ENCODE measurements around the gene CRYGN. TPM values are rescaled to one million over a fixed set of nuclear protein-coding genes. Genes with fewer than 3 reads are reported as not detected.
A peak's percentile ranks its signal among the peaks of the same experiment; 100 is the strongest.

Gene CRYGN
- total RNA-seq, 1 donor from 2014 or later, result 0.41 TPM

- Histone ChIP-seq H3K4me1 (no peaks in the 10 kb centered on the region), H3K9me3 (replicated peaks) (no peaks in the 10 kb centered on the region), H3K27ac (replicated peaks) (no peak overlapping the region), H3K4me3 (no peak overlapping the region), H3K36me3 (no peaks in the 10 kb centered on the region), H3K27me3 (ENCODE audit: low read depth) (peaks cover 30% of the 10 kb centered on the region)
- intact Hi-C loops (cut with micrococcal nuclease), result no loop called here
- TF ChIP-seq CTCF (IDR thresholded peaks at IDR 0.05; ENCODE audit: borderline replicate concordance), result no peak
- DNase-seq, result no peak
Measured at GRCh38 chr7:151395036-151395367, 44.9 kb downstream of the CRYGN start.

DNA sequence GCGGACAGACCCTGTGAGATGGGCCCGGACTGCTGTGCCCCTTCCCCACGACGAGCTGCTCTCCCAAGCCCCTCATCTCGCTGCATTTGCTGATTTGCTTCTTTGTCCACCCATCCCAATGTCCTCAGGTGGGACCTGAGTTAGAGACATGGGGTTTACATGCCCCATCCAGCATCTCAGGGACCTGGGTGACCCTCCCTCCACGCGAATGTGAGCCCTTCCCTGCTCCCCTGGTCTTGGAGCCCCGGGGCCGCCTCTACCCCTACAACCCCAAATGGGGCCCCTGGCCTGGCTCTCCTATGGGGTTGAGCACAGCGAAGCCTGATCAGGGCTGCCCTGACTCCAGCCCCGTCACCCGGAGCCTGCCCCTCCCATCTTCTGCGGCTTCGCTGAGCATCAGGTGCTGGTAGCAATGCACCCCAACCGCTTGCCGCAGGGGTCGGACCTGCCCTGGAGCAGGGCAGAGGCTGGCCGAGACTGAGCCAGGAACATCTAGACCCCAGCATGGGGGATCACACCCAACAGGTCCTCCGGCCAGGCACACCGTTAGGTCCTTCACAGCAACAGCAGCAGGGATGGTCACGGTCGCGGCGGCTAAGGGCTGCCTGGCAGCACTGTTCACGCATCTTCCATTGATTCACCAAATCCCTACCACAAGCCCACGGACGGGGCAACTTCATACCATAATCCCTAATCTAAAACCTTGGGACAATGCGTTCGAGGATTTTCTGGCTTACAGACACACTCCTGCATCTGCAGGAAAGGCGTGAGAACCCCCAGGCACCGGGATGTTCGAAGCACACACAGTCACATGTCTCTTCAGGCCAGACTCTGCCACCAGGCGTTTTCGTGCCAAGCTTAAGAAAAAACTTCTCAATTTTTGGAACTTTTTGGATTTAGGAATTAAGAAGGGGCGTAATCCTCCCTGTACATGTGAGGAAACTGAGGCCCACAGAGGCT, 45.6 kb downstream of the CRYGN start:
- Histone ChIP-seq H3K4me3 (no peak overlapping the region), H3K27me3 (ENCODE audit: low read depth) (peaks cover 26% of the 10 kb centered on the region), H3K27ac (replicated peaks) (no peak overlapping the region), H3K9me3 (replicated peaks) (no peaks in the 10 kb centered on the region), H3K4me1 (no peaks in the 10 kb centered on the region), H3K36me3 (no peaks in the 10 kb centered on the region)
- intact Hi-C loops (cut with micrococcal nuclease), result no loop called here
- no peak for DNase-seq
- no peak for TF ChIP-seq CTCF (IDR thresholded peaks at IDR 0.05; ENCODE audit: borderline replicate concordance)

GRCh38 chr7:151393031-151393977, 46.6 kb downstream of the CRYGN start:
- Histone ChIP-seq H3K9me3 (replicated peaks) (no peaks in the 10 kb centered on the region), H3K27me3 (ENCODE audit: low read depth) (peaks cover 26% of the 10 kb centered on the region), H3K4me1 (no peaks in the 10 kb centered on the region), H3K27ac (replicated peaks) (no peak overlapping the region), H3K4me3 (no peak overlapping the region), H3K36me3 (no peaks in the 10 kb centered on the region)
- DNase-seq, result peak; percentile 2
- intact Hi-C loops (cut with micrococcal nuclease), result no loop called here
- TF ChIP-seq CTCF (IDR thresholded peaks at IDR 0.05; ENCODE audit: borderline replicate concordance), result no peak

- Histone ChIP-seq H3K36me3 (no peaks in the 10 kb centered on the region), H3K27me3 (ENCODE audit: low read depth) (peaks cover 26% of the 10 kb centered on the region), H3K4me3 (no peak overlapping the region), H3K27ac (replicated peaks) (no peak overlapping the region), H3K9me3 (replicated peaks) (no peaks in the 10 kb centered on the region), H3K4me1 (no peaks in the 10 kb centered on the region)
- no peak for DNase-seq
- intact Hi-C loops (cut with micrococcal nuclease), result no loop called here
- TF ChIP-seq CTCF (IDR thresholded peaks at IDR 0.05; ENCODE audit: borderline replicate concordance), result no peak
Measured at GRCh38 chr7:151392426-151392825, 47.5 kb downstream of the CRYGN start.

DNA sequence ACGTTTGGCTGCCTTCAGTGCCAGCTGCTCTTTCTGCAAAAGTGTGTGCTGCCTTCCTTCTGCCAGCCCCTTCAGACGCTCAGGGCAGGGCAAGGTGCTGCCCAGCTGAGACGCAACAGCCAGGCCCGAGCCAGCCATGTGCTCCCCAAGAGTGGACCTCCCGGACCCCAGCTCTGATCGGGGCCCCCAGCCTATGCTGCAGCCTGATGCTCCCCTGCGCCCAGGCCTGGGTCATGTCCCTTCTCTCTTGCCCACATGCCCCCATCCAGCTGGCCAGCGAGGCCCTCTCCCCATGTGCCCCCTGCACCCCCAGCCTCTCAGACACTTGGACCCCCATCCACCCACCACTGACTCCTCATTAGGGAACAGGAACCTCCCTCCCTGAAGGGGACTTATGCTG, 47.9 kb downstream of the CRYGN start:
- H3K4me3 ChIP-seq, result no peak overlapping the region
- TF ChIP-seq CTCF (IDR thresholded peaks at IDR 0.05; ENCODE audit: borderline replicate concordance), result no peak
- H3K36me3 ChIP-seq, result no peaks in the 10 kb centered on the region
- intact Hi-C loops (cut with micrococcal nuclease), result no loop called here
- H3K4me1 ChIP-seq, result no peaks in the 10 kb centered on the region
- no peak overlapping the region for H3K27ac ChIP-seq (replicated peaks)
- peaks cover 26% of the 10 kb centered on the region for H3K27me3 ChIP-seq (ENCODE audit: low read depth)
- no peak for DNase-seq
- H3K9me3 ChIP-seq (replicated peaks), result no peaks in the 10 kb centered on the region
